DMS79 treated with DMSO at 0.1 percent for 48 hours (cell line): ENCODE measurements around the gene ZNF330.

ENCODE experiments used
- DNase-seq: peaks from one replicate; lab custom pipeline; 2025; lab: John Stamatoyannopoulos, UW

Gene ZNF330

DNA sequence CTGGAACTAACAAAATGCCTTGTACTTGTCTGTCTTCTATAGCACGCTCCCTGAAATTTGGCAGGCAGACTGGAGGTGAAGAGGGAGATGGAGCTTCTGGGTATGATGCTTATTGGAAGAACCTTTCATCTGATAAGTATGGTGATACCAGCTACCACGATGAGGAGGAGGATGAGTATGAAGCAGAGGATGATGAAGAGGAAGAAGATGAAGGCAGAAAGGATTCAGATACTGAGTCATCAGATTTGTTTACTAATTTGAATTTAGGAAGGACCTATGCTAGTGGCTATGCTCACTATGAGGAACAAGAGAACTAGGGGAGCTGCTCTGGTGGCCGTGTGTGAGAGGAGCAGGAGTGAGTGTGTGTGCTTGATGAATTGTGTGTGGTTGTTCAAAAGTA is 13.0 kb downstream of the ZNF330 start:
- no peak for DNase-seq

DNA sequence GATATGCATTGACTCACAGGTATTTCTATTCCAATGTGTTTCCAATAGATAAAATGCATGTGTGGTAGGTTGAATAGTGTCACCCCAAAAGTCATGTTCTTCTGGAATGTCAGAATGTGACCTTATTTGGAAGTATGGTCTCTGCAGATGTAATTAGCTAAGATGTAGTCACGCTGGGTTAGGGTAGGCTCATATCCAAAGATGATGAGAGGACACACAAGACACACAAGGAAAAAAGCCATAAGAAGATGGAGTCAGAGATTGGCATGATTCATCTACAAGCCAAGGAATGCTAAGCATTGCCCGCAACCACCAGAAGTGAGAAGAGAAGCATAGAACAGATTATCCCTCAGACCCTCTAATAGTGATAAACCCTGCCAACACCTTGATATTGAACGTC is 17.5 kb downstream of the ZNF330 start:
- no peak for DNase-seq

DNA sequence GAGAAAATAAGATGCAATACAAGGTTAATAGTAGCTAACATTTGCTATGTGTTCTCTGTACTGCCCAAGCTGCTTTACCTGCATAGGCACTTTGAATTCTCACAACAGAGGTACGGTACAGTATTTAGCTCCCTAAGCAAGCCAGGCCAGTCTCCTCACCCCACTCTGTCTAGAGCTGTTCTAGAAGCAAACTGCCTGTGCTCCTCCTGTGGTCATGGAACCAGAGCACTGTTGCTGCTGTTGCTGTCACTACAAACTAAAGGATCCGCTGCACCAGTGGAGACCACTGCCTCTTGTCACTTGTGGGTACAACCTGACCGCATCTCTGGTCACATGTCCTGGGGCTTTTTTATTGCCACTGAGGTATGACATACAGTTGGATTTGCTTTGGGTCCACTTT is 19.6 kb downstream of the ZNF330 start:
- DNase-seq, result no peak

DNA sequence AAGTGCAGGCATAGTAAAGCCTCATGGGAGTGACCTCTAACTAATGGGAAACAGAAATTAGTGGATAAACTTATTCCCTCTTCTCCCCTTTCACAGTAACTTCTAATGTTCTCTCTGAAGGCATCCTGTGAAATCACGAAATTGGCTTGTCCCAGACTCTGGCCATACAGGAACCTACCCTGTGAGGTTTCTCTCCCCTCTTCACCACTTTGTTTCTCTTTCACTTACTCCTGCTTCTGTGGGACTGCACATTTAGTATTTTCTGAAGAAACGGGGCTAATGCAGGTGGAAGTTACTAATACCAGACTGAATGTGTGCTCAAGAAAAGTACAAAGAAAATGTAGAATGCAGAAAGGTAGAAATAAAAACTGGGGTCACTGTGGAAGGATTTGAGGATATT is 20.0 kb downstream of the ZNF330 start:
- no peak for DNase-seq

DNA sequence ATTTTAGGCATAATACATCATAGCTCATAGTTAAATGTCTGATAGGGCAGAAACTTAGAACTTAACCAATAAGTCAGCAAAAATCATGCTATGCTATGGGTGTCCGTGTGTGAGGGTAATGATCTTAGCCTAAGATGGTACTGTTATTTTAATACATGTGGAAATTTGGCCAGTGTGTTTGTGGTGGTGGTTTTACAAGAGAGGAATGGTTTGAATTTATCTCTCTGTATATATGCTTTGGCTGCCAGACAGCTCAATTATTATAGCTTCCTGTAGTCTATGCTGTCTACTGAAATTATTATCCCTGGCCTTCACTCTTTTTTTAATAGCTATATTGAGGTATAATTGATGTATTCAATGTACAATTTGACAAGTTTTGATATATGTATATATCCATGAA is 21.3 kb downstream of the ZNF330 start:
- DNase-seq, result no peak

DNA sequence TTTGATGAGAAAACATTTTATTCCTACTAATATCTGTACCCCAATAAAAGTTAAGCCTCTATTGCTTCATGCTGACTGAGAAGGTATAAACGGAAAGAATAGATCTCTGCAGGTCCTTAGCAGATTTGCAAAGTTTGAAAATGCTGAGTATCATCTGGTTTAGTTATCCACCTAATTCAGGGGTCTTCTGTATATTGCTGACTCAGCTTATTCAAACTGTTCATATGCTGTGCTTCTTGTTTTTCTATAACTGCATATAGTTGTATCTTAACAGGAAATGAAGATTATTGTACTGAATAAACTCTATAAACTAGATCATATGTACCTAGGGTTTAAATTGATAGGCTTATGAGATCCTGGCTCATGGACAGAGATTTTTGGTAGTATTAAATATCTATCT is 23.7 kb downstream of the ZNF330 start:
- DNase-seq, result no peak

DNA sequence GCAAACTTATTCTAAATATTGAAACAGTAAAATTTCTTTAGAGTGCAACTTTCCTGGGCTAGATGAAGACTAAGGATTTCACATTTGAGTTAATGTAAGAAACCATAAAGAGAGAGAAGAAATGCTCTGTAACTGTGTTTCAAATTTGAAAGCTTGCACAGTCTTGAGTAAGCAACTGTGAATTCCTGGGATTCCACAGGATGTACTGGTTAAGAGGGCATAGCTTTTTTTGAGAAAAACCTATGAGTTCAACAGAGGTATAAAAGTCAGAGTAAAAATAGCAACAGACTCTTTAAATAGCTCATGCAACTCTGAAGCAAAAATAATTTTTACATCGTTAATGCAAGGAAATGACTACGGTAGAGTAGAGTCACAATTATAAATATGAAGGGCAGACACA is 25.5 kb downstream of the ZNF330 start:
- DNase-seq, result no peak

DNA sequence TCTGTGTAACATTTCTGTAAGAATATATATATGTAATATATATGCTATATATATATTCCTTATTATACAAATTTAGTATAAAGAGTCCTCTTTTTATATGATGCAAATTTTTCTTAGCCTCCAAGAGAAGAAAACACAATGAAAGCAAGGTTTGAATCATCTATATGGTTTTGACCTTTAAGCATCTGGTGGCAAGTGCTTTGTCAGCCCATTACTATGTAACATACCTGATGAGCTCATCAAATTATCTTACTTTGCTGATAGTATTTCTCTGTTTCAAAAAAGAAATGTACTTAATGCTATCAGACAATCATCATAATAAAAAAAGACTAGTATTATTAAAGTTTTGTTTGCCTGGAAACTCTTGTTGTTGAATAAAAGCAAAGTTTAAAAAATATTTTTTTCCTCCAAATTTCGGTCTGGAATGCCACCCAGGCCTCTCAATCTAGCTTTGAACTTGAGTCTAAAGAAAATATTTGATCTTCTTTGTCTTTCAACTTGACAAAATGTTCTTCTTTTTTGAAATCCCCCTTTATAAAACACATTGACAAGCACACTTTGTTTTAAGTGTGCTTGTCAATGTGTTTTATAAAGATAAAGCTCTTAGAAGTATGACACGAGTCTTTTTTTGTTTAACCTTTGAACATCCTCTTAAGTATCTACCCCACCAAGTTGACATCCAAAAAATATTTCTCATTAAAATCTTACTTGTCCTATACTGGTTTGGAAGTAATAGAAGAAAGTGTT is 26.2 kb downstream of the ZNF330 start:
- DNase-seq, result no peak

DNA sequence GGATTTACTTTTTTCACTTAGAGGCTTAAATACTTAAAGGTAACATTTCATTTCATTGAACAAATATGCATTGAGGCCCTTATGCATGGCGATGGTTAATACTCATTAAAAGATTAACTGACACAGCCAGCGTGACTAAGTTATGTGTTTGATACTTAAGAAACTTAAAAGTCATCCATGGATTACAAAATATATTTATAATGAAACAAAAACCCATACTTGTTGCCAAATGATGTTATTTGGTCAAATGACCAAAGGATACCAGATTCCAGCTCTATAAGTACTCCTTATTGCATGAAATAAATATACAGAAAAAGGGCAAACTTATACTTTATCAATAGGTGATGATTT is 26.7 kb downstream of the ZNF330 start:
- no peak for DNase-seq

DNA sequence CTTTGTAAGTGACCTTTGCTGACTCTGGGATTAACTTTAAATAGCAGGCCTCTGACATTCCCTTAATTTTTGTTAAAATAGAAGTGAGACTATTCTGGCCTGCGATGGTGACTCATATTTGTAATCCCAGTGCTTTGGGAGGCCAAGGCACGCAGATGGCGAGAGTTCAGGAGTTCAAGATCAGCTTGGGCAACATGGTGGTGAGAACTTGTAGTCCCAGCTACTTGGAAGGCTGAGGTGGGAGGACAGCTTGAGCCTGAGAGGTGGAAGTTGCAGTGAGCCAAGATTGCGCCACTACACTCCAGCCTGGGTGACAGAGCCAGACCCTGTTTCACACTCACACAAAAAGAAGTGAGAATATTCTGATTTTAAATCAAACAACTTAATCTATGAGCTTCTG is 27.3 kb downstream of the ZNF330 start:
- DNase-seq, result no peak

DNA sequence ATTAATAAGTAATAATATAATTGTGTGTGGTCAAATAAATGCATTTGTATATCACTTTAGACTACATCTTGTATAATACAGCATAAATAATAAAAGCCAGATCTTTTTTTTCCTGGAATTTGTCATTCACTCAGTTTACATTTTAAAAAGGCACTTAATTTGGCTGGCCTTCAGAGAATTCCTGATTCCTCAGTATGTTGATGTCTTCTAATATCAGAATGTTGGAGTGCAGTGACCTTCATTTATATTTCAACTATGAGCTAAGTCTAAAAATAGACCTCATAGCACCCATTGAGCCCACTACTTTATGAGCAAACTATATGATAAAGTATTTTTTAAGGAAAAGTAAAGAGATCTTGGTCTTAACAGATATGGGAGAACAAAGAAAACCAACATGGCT is 27.8 kb downstream of the ZNF330 start:
- DNase-seq, result no peak

DNA sequence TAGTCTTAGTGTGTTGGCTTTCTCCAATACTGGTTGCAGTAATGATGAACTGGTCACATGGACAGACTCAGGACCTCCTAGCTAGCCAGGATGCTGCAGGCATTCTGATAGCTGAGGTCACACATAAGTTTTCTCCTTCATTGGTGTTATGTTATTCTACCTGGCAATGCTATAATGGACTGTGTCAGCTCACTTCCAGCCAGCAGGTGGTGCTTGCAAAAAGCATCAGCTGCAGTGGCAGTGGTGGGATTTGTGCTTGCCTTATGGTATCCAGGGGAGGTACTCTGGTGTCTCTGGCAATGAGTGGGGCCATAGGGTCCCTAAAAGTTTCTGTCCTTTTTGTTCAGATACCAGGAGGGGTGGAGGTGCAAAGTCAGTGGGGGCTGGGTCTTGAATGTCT is 33.6 kb downstream of the ZNF330 start:
- DNase-seq, result no peak

DNA sequence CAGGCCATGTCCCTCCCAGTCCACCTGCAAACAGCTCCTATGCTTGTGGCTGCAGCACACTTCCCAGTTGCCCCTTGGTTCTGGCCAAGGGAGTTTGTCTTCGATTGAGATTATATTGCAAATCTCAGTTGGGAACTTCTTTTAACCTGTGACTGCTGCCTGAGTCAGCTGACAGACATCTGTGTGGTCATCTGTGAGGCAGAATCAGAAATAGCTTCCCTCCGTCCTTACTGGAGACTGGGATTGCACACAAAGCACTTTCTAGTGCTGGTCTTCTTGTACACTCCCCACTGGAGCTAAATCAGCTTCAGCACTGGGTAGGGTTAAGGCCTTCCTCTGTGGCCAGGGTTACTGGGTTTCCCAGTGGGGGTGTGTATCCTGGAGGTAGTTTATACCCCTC is 34.3 kb downstream of the ZNF330 start:
- DNase-seq, result no peak

DNA sequence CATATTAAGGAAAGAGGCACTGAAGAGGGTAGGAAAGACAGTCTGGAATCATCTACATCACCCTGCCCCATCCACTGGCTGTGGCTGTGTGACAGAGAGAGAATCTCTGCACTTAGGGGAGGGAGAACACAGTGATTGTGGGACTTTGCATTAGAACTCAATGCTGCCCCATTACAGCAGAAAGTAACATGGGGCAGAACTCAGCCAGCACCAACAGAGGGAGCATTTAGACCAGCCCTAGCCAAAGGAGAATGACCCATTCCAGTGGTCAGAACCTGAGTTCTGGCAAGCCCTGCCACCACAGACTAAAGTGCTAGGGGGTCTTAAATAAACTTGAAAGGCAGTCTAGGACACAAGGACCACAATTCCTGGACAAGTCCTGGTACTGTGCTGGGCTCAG is 37.9 kb downstream of the ZNF330 start:
- no peak for DNase-seq

DNA sequence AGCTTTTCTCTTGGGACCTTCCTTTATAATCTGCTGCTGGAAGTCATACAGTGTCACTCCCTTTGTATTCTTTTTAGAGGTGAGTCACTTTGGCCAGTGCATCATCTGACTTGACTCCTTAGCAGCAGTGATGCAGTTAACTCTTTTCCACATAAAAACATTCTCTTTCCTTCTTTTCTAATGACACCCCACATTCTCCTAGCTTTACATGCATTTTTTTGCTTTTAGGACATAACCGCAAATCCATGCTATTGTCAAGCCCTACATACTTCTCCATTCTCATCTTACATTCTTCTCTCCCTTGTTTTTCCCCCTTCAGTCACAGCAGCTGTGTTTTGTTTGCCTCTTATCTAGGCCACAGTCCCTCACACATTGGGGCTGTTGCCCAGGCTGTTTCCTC is 55.1 kb downstream of the ZNF330 start:
- no peak for DNase-seq

DNA sequence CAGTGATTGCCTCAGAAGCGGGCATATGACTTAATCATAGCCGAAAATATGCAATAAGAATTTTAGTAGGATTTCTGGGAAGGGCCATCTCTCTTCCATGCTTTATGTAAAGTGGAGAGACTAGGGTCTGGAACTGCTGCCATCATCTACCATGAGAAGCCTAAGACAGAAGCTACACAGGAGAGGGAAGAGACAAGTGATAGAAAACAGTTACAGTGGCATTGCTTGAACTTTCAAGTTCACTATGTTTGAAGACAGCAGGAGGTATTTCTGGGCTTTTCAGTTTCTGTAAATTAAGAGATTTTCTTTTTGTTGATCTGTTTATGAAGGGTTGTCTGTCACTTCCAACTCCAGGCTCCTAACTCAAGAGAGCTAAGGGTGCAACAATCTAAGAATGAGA is 62.5 kb downstream of the ZNF330 start:
- DNase-seq, result no peak

DNA sequence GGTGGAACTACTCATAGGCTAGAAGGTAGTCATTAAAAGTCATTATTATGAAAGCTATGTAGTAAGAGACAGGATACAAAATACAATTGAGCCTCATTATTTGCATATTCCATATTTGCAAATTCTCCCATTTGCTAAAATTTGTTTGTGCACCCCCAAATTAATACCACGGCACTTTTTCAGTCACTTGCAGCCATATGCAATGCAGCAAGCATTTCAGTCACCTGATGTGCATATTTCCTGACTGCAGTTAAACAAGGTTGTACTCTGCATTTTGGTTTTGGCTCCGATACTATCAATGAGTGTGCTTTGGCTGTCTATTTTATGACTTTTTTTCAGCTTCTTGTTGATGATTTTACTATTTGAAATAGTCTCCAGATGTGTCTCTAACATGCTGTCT is 62.9 kb downstream of the ZNF330 start:
- DNase-seq, result no peak
